ENCODE measurements around the gene PRPSAP2. TPM values are rescaled to one million over a fixed set of nuclear protein-coding genes. Genes with fewer than 3 reads are reported as not detected.

The PRPSAP2 gene
- total and polyA plus RNA-seq, 8 donors = 27.3 to 57.4 (median 54.1) TPM

DNA sequence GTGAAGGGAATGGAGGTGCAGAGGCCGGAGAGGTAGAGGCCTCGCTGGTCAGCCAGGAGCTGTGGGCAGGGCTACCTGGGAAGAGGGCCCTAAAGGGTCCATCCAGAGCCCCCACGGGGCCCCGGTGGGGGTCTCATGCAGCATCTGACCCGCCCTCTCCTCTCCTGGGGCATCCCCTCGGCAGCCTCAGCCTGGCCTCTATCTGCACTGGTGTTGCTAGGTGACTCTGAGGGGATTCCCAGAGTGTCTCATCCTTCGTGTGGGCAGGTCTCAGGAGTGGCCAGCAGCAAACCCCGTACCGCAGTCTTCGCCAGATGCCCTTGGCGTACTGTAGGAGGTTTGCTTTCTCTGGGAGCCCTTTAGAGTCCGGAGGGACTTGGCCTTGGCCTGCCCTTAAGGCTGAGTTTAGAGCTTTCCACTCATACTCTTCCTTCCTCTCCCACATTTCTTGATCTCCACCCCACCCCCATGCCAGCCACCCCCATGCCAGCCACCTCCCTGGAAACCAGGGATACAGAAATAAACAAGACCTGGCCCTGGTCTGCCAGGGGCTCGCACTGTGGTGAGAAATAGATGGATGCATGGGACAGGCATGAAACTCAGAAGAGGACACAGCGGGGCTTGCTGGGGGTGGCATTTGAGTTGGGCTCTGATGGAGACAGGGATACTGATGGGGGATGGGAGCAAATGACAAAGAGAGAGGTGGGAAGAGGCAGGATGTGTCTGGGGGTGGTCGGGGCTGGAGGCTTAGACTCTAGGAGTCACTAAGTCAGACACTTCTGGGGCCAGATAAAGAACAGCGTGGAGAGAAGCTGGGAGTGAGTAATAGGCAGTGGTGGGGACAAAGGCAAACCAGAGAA, 103.9 kb downstream of the PRPSAP2 start:
- DNase-seq (peak in 1 of 4 donors; percentile 47), ATAC-seq (peak; percentile 22)
- H3K4me1 ChIP-seq = no peaks in the 10 kb centered on the region

DNA sequence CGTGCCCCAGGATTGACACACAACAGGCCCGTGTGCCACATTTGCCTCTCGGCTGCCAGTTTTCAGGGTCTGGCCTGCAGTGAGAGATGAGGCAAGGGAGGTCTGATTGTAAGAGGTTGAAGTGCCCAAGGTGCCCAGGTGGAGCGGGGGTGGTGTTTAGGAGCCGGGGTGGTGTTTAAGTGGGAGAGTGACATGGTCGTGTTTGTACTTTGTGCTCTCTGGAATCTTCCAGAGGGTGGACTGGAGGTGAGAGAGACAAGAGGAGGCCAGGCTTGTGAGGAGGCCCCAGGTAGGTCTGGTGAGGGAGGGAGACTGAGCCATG, 104.5 kb downstream of the PRPSAP2 start:
- H3K4me3 ChIP-seq = no peak overlapping the region
- H3K27me3 ChIP-seq = no peaks in the 10 kb centered on the region
- intact Hi-C loops (cut with DNase I) = no loop called here
- no peaks in the 10 kb centered on the region for H3K9me3 ChIP-seq
- H3K4me1 ChIP-seq = peaks cover 0 to 3% of the 10 kb centered on the region in 2 donors
- TF ChIP-seq, protein P1, sequence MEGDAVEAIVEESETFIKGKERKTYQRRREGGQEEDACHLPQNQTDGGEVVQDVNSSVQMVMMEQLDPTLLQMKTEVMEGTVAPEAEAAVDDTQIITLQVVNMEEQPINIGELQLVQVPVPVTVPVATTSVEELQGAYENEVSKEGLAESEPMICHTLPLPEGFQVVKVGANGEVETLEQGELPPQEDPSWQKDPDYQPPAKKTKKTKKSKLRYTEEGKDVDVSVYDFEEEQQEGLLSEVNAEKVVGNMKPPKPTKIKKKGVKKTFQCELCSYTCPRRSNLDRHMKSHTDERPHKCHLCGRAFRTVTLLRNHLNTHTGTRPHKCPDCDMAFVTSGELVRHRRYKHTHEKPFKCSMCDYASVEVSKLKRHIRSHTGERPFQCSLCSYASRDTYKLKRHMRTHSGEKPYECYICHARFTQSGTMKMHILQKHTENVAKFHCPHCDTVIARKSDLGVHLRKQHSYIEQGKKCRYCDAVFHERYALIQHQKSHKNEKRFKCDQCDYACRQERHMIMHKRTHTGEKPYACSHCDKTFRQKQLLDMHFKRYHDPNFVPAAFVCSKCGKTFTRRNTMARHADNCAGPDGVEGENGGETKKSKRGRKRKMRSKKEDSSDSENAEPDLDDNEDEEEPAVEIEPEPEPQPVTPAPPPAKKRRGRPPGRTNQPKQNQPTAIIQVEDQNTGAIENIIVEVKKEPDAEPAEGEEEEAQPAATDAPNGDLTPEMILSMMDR (IDR thresholded peaks at IDR 0.05) = no peak
- DNase-seq (peak in 1 of 4 donors; percentile 49), ATAC-seq (no peak)
- no peak overlapping the region for H3K27ac ChIP-seq
- H3K36me3 ChIP-seq = no peaks in the 10 kb centered on the region

More for the DNA sequence above, 103.9 kb downstream of the PRPSAP2 start:
- Histone ChIP-seq H3K4me3 (no peak overlapping the region), H3K9me3 (no peaks in the 10 kb centered on the region), H3K27ac (no peak overlapping the region), H3K27me3 (no peaks in the 10 kb centered on the region), H3K36me3 (no peaks in the 10 kb centered on the region)
- intact Hi-C loops (cut with DNase I) = no loop called here
- TF ChIP-seq, protein P1 (IDR thresholded peaks at IDR 0.05) = no peak

DNA sequence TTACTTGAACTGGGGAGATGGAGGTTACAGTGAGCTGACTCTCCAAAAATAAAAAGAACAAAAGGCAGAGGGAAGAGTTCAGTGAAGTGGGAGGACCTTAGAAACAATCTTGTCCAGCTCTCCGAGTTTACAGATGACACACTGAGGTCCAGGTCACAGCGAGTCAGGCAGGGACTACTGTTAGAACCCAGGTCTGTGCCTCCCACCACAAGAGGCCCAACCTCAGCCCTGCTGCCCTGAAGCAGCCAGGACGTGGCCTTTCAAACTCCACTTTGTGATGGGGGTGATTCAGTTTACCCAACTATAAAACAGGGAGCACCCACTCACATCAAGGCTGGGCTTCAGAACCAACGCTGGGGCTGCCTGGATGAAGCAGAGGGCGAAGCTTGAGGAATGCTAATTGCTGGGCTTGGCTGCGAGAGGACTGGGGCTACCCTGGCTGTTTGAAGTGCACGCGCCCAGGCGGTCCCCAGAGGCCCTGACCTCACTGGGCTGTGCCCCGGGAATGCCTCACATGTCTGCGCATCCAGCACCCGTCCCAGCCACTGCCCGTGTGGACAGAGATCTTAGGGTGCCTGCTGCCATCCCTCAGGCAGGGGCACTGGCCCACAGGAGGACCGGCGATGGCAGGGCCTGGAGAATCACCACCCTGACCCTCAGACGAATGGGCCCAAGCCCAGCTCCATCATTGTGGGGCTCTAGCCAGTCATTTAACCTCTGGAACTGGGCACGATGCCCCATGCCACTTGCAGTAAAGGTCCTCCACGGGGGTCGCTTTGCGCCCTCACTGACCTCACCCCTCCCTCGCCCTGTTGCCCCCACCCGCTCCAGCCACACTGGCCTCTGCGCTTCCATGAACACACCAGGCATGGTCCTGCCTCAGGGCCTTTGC, 105.4 kb downstream of the PRPSAP2 start:
- TF ChIP-seq, protein P1 (IDR thresholded peaks at IDR 0.05) = no peak
- Histone ChIP-seq H3K27me3 (no peaks in the 10 kb centered on the region), H3K9me3 (no peaks in the 10 kb centered on the region), H3K4me1 (peaks cover 0 to 12% of the 10 kb centered on the region in 2 donors), H3K36me3 (no peaks in the 10 kb centered on the region), H3K4me3 (no peak overlapping the region), H3K27ac (no peak overlapping the region)
- DNase-seq = peak in 1 of 4 donors; percentile 63
- no peak for ATAC-seq
- intact Hi-C loops (cut with DNase I) = no loop called here

DNA sequence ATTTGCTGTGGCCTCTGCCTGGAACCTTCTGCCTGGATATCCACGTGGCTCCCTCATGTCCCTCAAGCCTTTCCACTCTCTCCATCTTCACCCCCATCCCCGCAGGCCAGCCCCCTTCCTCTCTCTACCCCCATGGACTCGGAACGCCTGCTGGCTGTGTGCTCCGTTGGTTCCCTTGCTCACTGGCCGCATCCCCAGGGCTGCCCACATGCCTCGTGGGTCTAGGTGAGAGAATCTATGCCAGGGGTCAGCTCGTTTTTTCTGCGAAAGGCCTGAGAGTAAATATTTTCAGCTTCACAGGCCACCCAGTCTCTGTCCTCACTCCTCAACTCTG, 106.1 kb downstream of the PRPSAP2 start:
- Histone ChIP-seq H3K36me3 (no peaks in the 10 kb centered on the region), H3K4me3 (no peak overlapping the region), H3K9me3 (no peaks in the 10 kb centered on the region), H3K27ac (no peak overlapping the region), H3K27me3 (no peaks in the 10 kb centered on the region), H3K4me1 (peaks cover 0 to 18% of the 10 kb centered on the region in 2 donors)
- no peak for DNase-seq
- no peak for ATAC-seq
- TF ChIP-seq, protein P1 (IDR thresholded peaks at IDR 0.05) = no peak
- intact Hi-C loops (cut with DNase I) = no loop called here

DNA sequence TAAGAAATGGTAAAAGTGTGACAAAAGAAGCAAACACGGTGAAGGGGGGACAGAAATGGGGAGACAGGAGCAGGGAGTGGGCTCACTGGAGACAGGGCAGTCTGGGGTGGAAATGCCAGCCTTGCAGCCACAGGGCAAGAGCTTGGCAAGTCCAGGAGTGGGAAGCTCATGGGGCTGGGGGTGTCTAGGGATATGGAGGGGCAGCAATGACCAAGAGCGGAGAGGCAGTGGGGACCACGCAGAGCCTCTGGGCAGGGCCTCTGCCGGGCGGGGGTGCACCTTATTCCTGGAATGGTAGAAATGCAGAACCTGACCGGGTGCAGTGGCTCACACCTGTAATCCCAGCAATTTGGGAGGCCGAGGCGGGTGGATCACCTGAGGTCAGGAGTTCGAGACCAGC, 106.6 kb downstream of the PRPSAP2 start:
- no peak overlapping the region for H3K27ac ChIP-seq
- H3K9me3 ChIP-seq = no peaks in the 10 kb centered on the region
- TF ChIP-seq, protein P1 (IDR thresholded peaks at IDR 0.05) = no peak
- peaks cover 0 to 22% of the 10 kb centered on the region in 2 donors for H3K4me1 ChIP-seq
- H3K4me3 ChIP-seq = no peak overlapping the region
- ATAC-seq (no peak), DNase-seq (peak in 1 of 4 donors; percentile 34)
- no peaks in the 10 kb centered on the region for H3K36me3 ChIP-seq
- H3K27me3 ChIP-seq = no peaks in the 10 kb centered on the region
- intact Hi-C loops (cut with DNase I) = no loop called here
